GM13976 (cell line): ENCODE data around the gene ZNF398.
"Not testable (repeated sequence)": the region's sequence is repeated elsewhere in the genome, so short reads cannot be mapped to it uniquely, and the experiment has no call there.

Experiments used
- DNase-seq: peaks from one replicate; pipeline ENCODE4 v3.0.0; 2012; ENCODE audit warnings: low spot score
- CTCF ChIP-seq: IDR thresholded peaks from 2 replicates; pipeline ENCODE4 v1.5.1; 2012; ENCODE audit warnings: borderline replicate concordance, mild to moderate bottlenecking; ENCODE audit not compliant: insufficient read depth; ENCODE audit errors: extremely low read depth, missing control alignments, control extremely low read depth
- in situ Hi-C: fragments of 300-500 bp; cut with MboI; formaldehyde crosslinking; loops from one replicate; pipeline ENCODE4 v1.12.0; 2022; ENCODE audit warnings: low sequenced_read_pairs, mixed read lengths, inconsistent platforms; ENCODE audit not compliant: unreplicated experiment

The ZNF398 gene

GRCh38 chr7:149133028-149133710 is 14.1 kb upstream of the ZNF398 start:
- TF ChIP-seq CTCF, result no peak
- in situ Hi-C loops, result no loop called here
- no peak for DNase-seq

- no peak for DNase-seq
- in situ Hi-C loops, result no loop called here
- TF ChIP-seq CTCF, result no peak
Measured at GRCh38 chr7:149136118-149136517, 11.1 kb upstream of the ZNF398 start.

GRCh38 chr7:149140831-149141230 is 6.4 kb upstream of the ZNF398 start:
- in situ Hi-C loops, result no loop called here
- DNase-seq, result no peak
- TF ChIP-seq CTCF, result no peak

- no peak for TF ChIP-seq CTCF
- no peak for DNase-seq
- in situ Hi-C loops, result no loop called here
Measured at GRCh38 chr7:149141893-149142292, 5.4 kb upstream of the ZNF398 start.

GRCh38 chr7:149144436-149144922 is 2.8 kb upstream of the ZNF398 start:
- DNase-seq, in situ Hi-C loops: not testable (repeated sequence)

- no peak for TF ChIP-seq CTCF
- no peak for DNase-seq
Measured at GRCh38 chr7:149145031-149145845, 2.0 kb upstream of the ZNF398 start.

More at GRCh38 chr7:149145031-149145845, 2.0 kb upstream of the ZNF398 start:
- in situ Hi-C loops, result no loop called here
